Measurements from ENCODE around the gene KIF12. TPM values are rescaled to one million over a fixed set of nuclear protein-coding genes. Genes with fewer than 3 reads are reported as not detected.
"Not testable (repeated sequence)": the region's sequence is repeated elsewhere in the genome, so short reads cannot be mapped to it uniquely, and the experiment has no call there.

KIF12 gene
- total RNA-seq, 1 donor from 2014 or later, result 212 TPM

DNA sequence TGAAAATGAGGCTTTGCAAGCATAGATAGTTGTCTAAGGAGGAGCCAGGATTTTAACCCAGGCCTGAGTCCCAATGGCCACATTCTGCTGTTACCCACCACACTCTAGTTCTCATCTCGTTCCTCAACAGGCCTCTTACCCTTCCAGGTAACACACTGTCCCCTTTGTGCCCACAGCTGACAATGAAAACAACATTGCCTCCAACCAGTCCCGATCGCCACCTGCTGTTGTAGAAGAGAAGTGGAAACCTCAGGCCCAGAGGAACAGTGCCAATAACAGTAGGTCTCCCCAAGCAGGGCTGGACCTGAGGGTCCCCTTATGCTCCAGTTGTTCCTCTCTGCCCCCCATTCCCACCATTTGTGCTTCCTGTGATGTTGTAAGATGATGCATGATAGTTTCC lies 51.4 kb downstream of the KIF12 start:
- peak; percentile 14 for DNase-seq (ENCODE audit: low spot score)

DNA sequence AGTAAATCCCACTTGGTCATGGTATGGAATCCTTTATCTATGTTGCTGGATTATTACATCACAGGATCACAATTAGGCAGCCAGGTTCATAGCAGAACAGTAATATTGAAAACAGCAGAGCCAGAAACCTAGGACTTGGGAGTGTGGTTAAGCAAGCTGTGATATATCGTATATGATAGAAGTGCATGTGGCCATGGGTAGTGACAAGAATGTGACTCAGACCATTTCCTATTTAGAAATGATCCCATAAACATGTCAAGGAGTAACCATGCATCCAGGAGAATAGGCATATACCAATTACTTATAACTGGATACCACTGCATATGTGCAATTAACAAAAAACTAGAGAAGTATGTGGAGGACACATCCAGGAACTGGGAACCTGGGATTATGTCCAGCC lies 52.2 kb downstream of the KIF12 start:
- DNase-seq (ENCODE audit: low spot score), result no peak

DNA sequence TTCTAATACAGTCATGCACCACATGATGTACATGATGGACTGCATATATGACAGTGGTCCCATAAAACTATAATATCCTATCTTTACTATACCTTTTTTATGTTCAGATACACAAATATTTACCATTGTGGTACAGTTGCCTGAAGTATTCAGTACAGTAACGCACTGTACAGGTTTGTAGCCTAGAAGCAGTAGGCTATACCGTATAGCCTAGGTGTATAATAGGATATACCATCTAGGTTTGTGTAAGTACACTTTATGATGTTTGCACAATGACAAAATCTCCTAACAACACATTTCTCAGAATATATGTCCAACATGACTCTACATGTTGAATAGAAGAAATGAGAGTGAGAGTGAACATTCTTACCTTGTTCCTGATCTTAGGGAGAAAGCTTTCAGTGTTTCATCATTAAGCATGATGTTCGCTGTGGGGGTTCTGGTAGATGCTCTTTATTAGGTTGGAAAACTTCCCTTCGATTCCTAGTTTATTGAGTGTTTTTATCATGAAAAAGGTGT lies 52.8 kb downstream of the KIF12 start:
- DNase-seq (ENCODE audit: low spot score), result no peak

DNA sequence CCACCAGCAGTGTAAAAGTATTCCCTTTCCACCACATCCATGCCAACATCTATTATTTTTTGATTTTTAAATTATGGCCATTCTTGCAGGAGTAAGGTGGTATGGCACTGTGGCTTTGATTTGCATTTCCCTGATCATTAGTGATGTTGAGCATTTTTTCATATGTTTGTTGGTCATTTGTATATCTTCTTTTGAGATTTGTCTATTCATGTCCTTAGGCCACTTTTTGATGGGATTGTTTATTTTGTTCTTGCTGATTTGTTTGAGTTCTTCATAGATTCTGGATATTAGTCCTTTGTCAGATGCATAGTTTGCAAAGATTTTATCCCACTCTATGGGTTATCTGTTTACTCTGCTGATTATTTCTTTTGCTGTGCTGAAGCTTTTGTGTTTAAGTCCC lies 55.4 kb downstream of the KIF12 start:
- DNase-seq (ENCODE audit: low spot score), result not testable (repeated sequence)

Other genes with a start within 250 kb of the KIF12 start
- 26.6 TPM for gene ZNF618, start 223.0 kb downstream of the KIF12 start, total RNA-seq
- gene AMBP, start 21.0 kb downstream of the KIF12 start, total RNA-seq, result 1,366 TPM
- 41.1 TPM for gene COL27A1, start 56.2 kb upstream of the KIF12 start, total RNA-seq
- gene ORM1, start 223.8 kb upstream of the KIF12 start, total RNA-seq, result 12.7 TPM
- 2.8 TPM for gene ORM2, start 230.6 kb upstream of the KIF12 start, total RNA-seq

All from mucosa of gallbladder (tissue), 1 donor.